H1 (cell line): ENCODE measurements around the gene EXOC2. TPM values are rescaled to one million over a fixed set of nuclear protein-coding genes. Genes with fewer than 3 reads are reported as not detected.

Experiments used
- CHD2 ChIP-seq: IDR thresholded peaks from 2 replicates; pipeline ENCODE4 v1.6.1; 2012; ENCODE audit warnings: low read length, improper control_type of control experiment
- MAFK ChIP-seq: IDR thresholded peaks from 2 replicates; pipeline ENCODE4 v1.6.1; 2012; ENCODE audit warnings: low read depth, mild to moderate bottlenecking, improper control_type of control experiment, low read length
- POU5F1 ChIP-seq: IDR thresholded peaks from 2 replicates; pipeline ENCODE4 v1.6.1; 2011; ENCODE audit warnings: low read depth, mild to moderate bottlenecking, low read length, moderate library complexity
- SAP30 ChIP-seq: fragments of 300-600 bp; sonication (generic); IDR thresholded peaks from 2 replicates; pipeline ENCODE4 v1.7.1; 2012; ENCODE audit warnings: low read length, moderate library complexity, mild to moderate bottlenecking, inconsistent platforms; ENCODE audit not compliant: insufficient read depth, insufficient replicate concordance
- polyA plus RNA-seq, 7 experiments: library from polyadenylated mRNA; depleted of rRNA in 3 of 7; stranded (reverse) in 5 of 7; unstranded in 2 of 7; fragments of >200 nt in 5 of 7; fragments of 200-250 nt in 2 of 7; gene quantifications; 1 replicate in 5 of 7; 2 replicates in 1 of 7; 4 replicates in 1 of 7; pipeline versions ENCODE4 v1.2.1 to v1.2.3, GENCODE V29; 2011 to 2013; ENCODE audit warnings: missing spikeins in 2 of 7, mixed read lengths in 2 of 7
- total RNA-seq: library from RNA; stranded (reverse); fragmentation: NEBNext Ultra II Directional; extraction: Animal tissue kit (Norgen Biotek cat#: 25700); gene quantifications from 2 replicates; pipeline ENCODE4 v1.2.1, GENCODE V29; 2021

The EXOC2 gene
- total and polyA plus RNA-seq, 2 of the 8 experiments (the other 6 are each of a cell fraction or from before 2014, with no cell fraction given): 25.5 to 44.4 TPM

GRCh38 chr6:684831-685636 is 7.9 kb downstream of the EXOC2 start (continued):
- TF ChIP-seq POU5F1 (no peak), SAP30 (no peak), CHD2 (no peak), MAFK (no peak)
